KBM-7 (cell line): ENCODE data around the gene SEC31A.
A peak's percentile ranks its signal among the peaks of the same experiment; 100 is the strongest.
"Not testable (repeated sequence)": the region's sequence is repeated elsewhere in the genome, so short reads cannot be mapped to it uniquely, and the experiment has no call there.

Experiments used
- DNase-seq: peaks from one replicate; pipeline ENCODE4 v3.0.0-alpha.2; 2015
- in situ Hi-C: fragments of 300-500 bp; cut with MboI; formaldehyde crosslinking; loops from 2 replicates; pipeline ENCODE4 v1.14.3; 2020; ENCODE audit warnings: low sequenced_read_pairs, low pct_unique_long_range_greater_than_20kb, mixed read lengths

The SEC31A gene

DNA sequence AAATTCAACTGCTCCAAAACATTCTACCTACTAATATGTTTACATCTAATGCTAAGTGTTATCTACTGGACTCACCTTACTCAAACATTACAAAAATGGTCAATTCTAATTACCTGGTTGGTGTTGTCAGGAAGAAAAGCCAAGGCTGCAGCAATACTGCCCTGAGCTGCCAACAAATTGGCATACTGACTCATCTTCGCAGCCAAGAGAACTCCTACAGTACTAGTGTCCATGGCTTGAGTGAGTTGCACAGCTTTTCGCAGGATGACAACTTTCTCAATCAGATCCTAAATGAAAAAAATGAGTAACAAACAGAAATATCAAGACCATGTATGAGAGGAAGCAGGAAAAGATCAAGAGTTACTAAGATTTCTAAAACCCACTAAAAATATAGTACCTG, 39.6 kb downstream of the SEC31A start:
- in situ Hi-C loops: no loop called here
- no peak for DNase-seq

DNA sequence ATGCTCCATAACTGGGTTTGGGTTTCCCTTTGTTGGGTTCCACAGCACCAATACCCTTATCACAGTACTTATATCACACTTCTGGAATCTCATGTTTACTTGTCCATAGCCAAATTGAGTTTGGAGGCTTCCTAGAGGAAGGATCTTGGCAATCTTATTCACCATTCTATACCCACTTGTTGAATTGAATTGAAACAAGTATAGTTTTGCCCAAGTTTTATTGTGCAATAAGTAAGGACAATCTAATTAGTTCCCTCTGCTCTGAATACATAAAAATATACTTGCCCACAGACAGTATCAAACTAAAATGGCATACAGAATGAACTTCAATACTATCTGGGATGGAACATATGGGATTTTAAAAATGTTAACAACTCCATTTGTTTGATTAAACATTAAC, 40.3 kb downstream of the SEC31A start:
- in situ Hi-C loops: no loop called here
- no peak for DNase-seq

DNA sequence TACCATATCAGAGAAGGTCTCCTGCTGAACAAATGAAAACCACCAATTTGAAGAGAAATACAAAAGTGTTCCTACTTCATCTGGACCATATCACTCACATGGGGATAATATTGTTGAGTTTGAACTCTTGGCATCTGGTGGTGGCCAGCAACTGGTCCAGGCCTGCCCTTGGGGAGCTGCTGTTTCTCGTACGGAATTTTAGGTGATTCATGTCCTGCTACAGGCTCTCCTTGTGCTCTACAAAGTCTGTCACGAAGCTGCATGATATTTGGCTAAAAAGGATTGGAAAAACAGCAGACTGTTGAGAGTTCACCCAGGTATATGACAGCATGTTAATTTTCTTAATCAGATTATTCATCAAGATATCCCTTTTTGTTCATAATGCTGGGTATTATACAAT, 42.2 kb downstream of the SEC31A start:
- DNase-seq: no peak
- in situ Hi-C loops: no loop called here

DNA sequence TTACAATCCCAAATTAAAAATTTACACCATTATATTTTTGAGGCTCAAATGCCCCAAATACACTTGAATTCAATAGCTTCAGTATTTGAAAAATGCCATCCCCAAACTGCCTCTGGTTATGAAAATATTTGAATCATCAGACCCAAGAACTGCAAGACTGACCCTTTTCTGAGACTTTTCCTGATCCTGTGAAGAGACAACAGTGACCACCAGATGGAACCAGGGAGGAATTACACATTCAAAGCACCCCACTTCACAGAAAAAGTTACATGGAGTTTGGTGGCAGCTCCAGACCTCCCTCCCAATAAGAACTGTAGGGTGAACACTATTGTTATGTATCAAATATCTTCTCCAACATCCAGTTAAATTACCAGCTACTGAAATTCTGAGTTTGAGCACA, 48.4 kb downstream of the SEC31A start:
- DNase-seq: peak; percentile 25
- in situ Hi-C loops: no loop called here

DNA sequence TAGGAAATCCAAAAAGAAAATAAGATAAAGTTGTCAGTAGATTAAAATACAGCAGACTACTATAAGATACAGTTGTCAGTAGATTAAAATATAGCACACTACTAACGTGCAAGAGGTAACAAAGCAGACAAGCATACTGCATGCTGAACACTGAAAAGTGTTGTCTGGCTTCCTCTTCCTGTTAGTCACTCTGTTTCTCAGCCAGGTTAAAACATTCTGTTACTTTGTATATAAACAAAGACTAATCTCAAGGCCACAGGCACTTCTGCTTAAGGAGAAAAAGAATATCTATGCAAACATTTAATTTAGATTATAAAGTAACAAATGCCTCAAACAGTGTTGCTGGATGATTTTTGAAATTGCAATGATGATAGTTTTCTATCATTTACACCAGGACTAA, 51.3 kb downstream of the SEC31A start:
- in situ Hi-C loops: no loop called here
- DNase-seq: no peak

DNA sequence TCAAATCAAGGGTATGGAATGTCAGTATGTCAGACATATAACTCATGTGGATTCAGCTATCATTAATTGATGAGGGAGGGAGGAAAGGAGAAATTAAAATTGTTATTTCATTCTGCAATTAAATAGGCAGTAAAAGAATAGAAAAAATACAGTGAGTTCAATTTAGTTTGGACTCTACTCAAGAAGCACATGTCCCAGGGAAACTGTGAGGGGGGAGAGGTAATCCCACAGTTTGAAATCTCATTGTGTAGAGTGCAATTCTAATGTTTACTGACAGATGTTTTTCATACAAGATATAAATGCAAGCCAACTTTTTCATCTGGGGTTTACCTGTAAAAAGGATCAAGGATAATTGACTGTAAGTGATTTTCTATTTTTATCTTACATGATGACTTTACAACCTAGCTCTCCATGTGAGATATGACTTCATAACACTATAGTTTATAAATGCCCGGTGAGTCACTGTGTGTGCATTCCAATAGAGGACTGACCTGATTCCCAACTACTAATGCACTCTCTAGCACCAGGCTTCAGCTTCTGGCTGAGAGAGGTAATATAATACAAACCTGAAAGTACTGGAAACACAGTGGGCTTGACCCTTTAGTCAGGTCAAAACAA, 57.1 kb downstream of the SEC31A start:
- DNase-seq: no peak
- in situ Hi-C loops: no loop called here

DNA sequence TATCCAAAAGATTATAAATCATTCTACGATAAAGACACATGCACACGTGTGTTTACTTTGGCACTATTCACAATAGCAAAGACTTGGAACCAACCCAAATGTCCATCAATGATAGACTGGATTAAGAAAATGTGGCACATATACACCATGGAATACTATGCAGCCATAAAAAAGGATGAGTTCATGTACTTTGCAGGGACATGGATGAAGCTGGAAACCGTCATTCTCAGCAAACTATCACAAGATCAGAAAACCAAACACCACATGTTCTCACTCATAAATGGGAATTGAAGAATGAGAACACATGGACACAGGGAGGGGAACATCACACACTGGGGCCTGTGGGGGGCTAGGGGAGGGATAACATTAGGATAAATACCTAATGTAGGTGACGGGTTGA, 57.9 kb downstream of the SEC31A start:
- in situ Hi-C loops, DNase-seq: not testable (repeated sequence)

DNA sequence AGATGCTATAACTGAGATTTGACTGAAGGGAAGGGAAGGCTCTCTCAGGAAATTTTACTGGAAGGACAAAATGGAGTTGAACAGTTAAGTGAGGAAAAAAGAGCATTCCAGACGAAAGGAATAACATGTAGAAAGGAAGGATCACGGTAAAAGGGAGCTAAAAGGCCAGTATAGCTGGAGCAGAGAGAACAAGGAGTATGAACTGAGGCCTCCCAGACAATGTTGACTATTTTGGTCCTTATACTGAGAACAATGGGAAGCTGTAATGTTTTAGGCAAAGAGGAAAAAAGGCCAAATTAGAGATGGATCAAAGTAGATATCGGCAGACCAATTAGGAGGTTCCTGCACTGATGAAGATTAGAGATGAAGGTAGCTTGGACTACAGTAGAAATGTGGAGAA, 65.5 kb downstream of the SEC31A start:
- no peak for DNase-seq
- in situ Hi-C loops: no loop called here

DNA sequence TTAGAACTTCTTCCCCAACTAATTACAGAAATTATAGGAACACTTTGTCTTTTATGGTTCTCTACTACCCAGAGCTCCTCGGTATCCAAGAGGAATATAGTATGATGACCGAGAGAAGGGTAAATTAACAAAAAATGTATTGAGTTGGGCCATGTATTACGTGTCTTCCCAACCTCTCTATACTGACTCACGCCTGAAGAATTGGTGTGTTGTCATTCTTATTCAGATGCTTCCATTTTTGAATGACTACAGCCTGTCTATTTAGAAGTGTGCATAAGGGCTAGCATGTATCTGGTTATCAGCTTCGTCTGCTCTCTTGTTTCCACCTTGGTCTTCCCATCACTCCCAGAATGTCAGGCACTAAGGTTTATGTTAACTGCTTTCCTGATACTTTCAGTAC, 67.9 kb downstream of the SEC31A start:
- in situ Hi-C loops: no loop called here
- DNase-seq: no peak

DNA sequence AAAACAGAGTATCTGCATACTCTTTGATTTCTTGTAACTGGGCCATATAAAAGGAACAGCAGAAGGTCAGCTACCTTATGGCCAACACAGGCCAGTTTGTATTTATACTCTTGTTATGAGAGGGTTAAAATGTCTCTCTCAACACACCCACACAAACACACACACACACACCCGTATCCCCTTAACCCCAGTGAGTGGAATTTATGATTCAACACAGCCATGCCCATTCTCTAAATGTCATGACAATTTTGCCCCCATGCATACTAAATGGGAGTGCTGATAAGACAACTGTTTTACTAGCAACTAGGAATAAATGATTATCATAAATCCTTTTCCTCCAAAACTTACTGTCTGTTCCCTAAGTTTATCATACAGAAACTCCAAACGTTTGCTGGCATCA, 70.3 kb downstream of the SEC31A start:
- no peak for DNase-seq
- in situ Hi-C loops: no loop called here

DNA sequence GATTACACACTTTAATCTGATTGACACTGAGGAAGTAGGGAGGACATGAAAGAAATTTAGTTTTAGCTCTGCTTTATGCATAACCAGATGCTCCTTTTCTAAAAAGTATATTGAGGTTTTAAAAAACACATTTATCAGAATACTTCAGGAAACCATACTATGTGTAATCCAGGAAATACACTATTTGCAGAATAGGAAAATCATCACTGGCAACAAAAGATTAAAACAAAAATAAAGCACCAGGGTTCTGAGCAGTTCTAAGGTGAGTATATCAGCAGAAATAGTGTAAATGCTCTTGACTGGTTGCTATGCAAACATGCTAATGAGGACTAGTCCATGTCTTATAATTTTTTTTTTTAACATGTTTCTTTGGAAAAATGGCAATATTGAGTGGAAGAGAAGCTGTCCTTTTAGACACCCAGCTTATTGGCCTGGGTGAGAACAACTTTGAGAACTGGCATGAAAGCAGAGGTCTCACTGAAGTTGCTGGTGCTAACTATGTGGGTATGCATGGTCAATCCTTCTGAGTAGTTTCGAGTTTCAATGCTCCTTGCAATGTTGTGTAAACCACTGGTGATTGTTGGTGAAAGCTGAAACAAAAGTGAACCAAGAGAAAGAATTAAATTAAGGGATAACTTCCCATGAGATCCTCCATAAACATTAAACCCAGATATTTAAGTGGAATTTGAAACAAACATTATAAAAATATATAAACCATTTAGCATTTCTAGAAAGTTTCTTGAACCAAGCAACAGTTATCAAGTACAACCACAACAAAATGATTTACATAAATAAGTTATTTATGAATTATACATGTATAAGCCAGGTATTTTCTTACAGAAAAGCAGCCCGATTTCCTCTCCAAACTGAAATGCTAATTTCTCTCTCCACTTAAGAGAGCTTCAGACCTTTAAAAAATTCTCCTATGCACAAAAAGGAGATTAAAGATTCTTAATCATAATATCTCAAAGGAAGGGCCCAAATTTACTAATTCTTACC, 72.0 kb downstream of the SEC31A start:
- in situ Hi-C loops: no loop called here
- no peak for DNase-seq

DNA sequence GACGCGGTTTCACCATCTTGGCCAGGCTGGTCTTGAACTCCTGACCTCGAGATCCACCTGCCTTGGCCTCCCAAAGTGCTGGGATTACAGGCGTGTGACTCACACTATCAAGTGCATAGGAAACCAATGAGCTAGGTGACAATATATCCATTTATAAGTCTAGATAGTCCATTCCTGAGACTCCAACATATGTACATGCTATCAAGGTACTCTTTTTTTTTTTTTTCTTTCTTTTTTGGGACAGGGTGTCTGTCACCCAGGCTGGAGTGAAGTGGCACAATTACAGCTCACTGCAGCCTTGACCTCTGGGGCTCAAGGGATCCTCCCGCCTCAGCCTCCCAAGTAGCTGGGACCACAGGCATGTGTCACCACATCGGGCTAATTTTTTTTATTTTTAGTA, 74.1 kb downstream of the SEC31A start:
- DNase-seq, in situ Hi-C loops: not testable (repeated sequence)

DNA sequence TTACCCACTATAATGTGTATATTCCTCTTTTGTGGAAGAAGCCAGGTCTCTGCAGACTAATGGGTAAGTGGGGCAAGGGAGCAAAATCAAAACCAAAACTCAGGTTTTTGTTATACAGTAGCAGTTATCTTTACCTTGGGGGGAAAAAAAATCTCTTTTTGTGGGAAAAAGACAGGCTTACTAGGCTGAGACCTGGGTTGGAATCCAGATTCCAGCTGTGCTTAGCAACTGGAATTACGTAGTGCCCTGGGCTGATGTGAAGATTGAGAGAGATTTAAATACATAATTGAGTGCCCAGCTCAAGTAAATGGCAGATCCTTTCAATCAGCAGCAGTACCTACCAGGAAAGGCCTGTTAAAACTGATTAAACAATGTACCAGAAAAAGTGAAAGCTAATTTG, 76.9 kb downstream of the SEC31A start:
- no peak for DNase-seq
- in situ Hi-C loops: no loop called here

DNA sequence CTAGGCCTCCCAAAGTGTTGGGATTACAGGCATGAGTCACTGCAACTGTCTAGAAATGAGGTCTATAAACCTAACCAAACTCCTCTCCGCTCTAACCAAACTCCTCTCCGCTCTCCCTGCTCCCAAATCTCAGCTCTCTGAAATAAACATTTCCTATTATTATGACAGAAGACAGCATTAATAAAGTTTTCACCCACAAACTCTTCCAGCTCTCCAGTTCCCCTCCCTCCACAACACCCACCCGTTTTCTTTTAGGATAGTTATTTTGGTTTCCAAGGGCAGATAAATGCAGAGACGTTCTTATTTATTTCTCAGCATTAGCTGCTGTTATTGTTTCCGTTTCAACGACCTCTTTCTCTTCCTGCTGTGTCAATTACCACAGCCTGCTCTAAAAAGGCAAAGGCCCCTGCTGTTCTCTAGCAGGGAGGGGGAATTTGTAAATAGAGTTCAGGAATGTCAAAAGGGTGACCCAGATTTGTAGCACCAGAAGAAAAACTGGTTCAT, 79.1 kb downstream of the SEC31A start:
- in situ Hi-C loops: no loop called here
- DNase-seq: no peak

DNA sequence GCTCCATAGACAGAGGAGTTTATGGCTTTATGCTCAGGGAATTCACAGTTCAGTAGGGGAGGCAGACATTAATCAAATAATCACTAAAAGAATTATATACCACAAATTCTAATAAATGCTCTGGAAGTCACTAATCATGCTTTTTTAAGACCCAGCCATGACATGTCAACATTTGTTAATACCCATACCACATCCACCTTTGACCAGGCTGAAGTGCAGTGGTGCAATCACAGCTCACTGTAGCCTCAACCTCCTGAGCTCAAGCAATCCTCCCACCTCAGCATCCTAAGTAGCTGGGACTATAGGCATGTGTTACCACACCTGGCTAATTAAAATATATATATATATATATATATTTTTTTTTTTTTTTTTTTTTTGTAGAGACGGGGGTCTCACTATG, 79.6 kb downstream of the SEC31A start:
- no peak for DNase-seq
- in situ Hi-C loops: no loop called here

DNA sequence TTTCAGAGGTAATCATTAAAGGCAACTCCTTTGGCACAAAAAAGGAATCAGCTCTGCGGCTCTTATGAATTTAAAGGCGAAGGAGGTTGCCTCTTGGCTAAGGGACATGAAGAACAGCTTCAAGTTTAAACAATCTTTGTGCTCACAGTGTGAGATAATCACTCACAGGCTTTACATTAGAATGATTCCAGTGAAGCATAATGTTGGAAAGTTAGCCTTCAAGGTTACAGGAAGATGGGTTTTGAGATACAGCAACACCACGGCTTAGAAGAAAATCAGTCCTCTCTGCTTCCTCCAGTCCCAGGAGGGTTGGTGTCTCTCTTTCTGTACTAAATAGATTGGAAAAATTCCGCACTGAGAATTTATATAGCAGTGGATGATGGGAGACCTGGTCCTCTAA, 80.8 kb downstream of the SEC31A start:
- in situ Hi-C loops: no loop called here
- no peak for DNase-seq

DNA sequence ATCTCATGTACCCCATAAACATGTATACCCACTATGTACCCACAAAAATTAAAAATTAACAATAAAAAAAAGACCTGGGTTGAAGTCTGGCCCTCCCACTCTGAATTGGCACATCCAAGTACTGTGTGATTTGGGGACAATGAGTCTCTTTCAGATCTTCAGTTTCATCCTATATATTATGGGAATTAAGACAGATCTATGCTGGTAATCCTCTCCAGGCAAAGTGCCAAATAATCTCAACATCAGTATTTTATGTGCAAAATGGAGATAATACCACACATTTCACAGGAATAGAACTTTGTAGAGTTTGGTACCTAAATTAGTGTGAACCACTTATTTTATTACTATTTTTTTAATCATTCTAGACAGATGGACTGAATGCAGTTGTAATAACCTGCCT, 81.3 kb downstream of the SEC31A start:
- no peak for DNase-seq
- in situ Hi-C loops: no loop called here

DNA sequence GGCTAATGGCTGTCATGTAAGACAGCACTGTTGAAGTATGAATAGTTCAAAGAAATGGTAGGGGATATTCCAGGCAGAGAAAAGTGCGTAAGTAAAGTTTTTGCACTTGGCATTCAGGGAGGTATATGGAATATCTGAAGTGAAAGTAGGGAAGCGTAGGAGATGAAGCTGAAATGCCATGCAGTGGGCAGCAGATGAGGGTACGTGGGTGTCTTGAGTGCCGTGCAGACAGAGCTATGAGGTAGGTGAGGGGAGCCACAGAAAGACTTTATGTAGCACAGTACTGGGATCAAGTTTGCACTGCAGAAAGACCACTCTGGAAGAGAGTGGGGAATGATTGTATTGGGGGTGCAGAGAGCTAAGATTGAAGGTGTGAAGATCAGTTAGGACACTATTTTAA, 87.2 kb downstream of the SEC31A start:
- DNase-seq: no peak
- in situ Hi-C loops: no loop called here

DNA sequence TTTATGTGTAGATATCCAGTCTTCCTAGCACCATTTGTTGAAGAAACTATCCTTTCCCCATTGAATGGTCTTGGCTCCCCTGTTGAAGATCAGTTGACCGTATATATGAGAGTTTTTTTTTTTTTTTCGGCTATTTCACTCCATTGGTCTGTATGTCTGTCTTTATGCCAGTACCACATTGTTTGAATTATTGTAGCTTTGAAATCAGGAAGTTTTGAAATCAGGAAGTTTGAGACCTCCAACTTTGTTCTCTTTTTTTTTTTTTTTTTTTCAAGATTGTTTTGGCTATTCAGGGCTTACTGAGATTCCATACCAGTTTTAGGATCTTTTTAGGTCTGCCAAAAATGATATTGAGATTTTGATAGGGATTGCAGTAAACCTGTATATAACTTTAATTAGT, 88.0 kb downstream of the SEC31A start:
- in situ Hi-C loops: no loop called here
- DNase-seq: peak; percentile 57

DNA sequence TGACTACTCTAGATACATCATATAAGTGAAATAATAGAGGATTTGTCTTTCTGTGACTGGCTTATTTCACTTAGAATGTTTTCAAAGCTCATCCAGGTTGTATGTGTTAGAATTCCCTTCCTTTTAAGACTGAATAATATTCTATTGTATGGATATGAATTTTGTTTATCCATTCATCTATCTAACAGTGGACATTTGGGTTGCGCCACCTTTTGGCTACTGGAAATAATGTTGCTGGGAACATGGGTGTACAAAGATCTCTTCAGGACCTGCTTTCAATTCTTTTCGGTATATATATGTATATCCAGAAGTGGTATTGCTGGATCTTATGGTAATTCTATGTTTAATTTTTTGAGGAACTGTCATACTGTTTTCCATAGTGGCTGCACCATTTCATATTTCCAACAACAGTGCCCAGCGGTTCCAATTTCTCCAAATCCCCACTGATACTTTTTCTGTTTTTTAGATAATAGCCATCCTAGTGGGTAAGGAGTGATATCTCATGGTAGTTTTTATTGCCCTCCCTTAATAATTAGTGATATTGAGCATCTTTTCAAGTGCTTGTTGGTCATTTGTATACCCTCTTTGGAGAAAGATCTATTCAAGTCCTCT, 88.9 kb downstream of the SEC31A start:
- in situ Hi-C loops: no loop called here
- DNase-seq: no peak
